Measurements from ENCODE around the gene MMP2. TPM values are rescaled to one million over a fixed set of nuclear protein-coding genes. Genes with fewer than 3 reads are reported as not detected.

The MMP2 gene
- total and polyA plus RNA-seq, 2 of the 8 experiments (the other 6 are each of a cell fraction or from before 2014, with no cell fraction given): 33.6 to 58.2 TPM

- TF ChIP-seq ASH2L (IDR thresholded peaks at IDR 0.05; ENCODE audit: low read length) (peak; percentile 63), RAD21 (IDR thresholded peaks at IDR 0.05 in 1 of 2, conservative IDR thresholded peaks at IDR 0.05 in 1 of 2; ENCODE audit: low read depth in 2 of 2, low read length in 2 of 2) (no peak), KDM4A (IDR thresholded peaks at IDR 0.05; ENCODE audit: low read depth, low read length, severe bottlenecking) (peak; percentile 90), SIN3A (conservative IDR thresholded peaks at IDR 0.05 in 1 of 2, IDR thresholded peaks at IDR 0.05 in 1 of 2; ENCODE audit: low read depth in 1 of 2, low read length in 2 of 2) (peak in 1 of 2 experiments; percentile 46; a peak in 2 of 4 replicates), POLR2A (IDR thresholded peaks at IDR 0.05; ENCODE audit: control extremely low read depth in 1 of 2, low read depth in 2 of 2, low read length in 2 of 2) (peak; percentile 51 to 71; a peak in 2 of 3 replicates), RFX5 (IDR thresholded peaks at IDR 0.05; ENCODE audit: borderline replicate concordance, low read depth, low read length) (no peak), TBP (IDR thresholded peaks at IDR 0.05; ENCODE audit: low read depth, low read length) (peak; percentile 80), POLR2AphosphoS5 (IDR thresholded peaks at IDR 0.05; ENCODE audit: low read depth, low read length) (no peak; the same call in 1 of the 2 replicates), TAF7 (optimal IDR thresholded peaks at IDR 0.05; ENCODE audit: borderline replicate concordance, low read depth, low read length) (peak; percentile 57), CHD2 (IDR thresholded peaks at IDR 0.05; ENCODE audit: low read length) (no peak), BRCA1 (IDR thresholded peaks at IDR 0.05; ENCODE audit: low read depth, low read length) (no peak), NRF1 (IDR thresholded peaks at IDR 0.05; ENCODE audit: low read depth, low read length) (peak; percentile 70), CHD1 (IDR thresholded peaks at IDR 0.05; ENCODE audit: low read depth, low read length) (no peak)
- TF ChIP-seq, protein P1, sequence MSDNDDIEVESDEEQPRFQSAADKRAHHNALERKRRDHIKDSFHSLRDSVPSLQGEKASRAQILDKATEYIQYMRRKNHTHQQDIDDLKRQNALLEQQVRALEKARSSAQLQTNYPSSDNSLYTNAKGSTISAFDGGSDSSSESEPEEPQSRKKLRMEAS (IDR thresholded peaks at IDR 0.05): peak; percentile 70
These were observed 30.2 kb downstream of the MMP2 start, which contains the start of gene LPCAT2 (continued) for GRCh38 chr16:55508941-55509931.
